Measurements from ENCODE around the gene MCUB. TPM values are rescaled to one million over a fixed set of nuclear protein-coding genes. Genes with fewer than 3 reads are reported as not detected.

Gene MCUB
- total RNA-seq, 1 experiment from 2014 or later: 103 TPM

DNA sequence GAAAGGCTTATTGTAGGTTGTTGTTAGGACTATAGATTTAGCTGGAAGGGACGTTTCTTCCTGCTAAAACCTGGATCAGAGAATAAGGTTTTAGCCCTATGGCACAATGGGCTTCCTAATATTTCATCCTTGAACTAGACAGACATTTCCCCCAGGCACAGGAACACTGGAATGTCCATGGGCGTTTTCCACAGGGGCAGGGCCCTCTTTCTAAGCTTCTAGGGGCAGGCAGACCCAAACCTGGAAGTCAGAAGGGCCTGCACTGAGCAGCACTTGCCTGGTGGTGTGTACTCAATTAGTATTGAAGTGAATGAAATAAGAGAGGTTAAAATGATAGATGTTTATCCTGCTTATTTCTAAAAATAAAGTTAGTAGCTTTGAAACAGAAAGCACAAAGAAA lies 102.1 kb downstream of the MCUB start:
- Histone ChIP-seq H3K36me3 (ENCODE audit: insufficient read depth, low read length) (peaks cover 17% of the 10 kb centered on the region), H3K4me2 (ENCODE audit: low read depth, low read length, poor library complexity, severe bottlenecking) (no peak overlapping the region), H4K20me1 (ENCODE audit: insufficient read depth, low read depth, low read length) (no peaks in the 10 kb centered on the region), H3K4me1 (ENCODE audit: low read length) (peaks cover 13% of the 10 kb centered on the region), H3K9me2 (replicated peaks; ENCODE audit: insufficient read depth, low read length) (no peaks in the 10 kb centered on the region), H3K27ac (ENCODE audit: low read length) (no peak overlapping the region), H3K79me2 (ENCODE audit: low read length) (peaks cover 56% of the 10 kb centered on the region), H3K9ac (ENCODE audit: low read length) (no peak overlapping the region), H3K9me3 (ENCODE audit: low read length) (no peaks in the 10 kb centered on the region), H3K27me3 (ENCODE audit: low read length) (no peaks in the 10 kb centered on the region), H2AFZ (ENCODE audit: low read length) (no peak overlapping the region), H3K4me3 (ENCODE audit: low read length) (no peak overlapping the region)
- no peak for DNase-seq

DNA sequence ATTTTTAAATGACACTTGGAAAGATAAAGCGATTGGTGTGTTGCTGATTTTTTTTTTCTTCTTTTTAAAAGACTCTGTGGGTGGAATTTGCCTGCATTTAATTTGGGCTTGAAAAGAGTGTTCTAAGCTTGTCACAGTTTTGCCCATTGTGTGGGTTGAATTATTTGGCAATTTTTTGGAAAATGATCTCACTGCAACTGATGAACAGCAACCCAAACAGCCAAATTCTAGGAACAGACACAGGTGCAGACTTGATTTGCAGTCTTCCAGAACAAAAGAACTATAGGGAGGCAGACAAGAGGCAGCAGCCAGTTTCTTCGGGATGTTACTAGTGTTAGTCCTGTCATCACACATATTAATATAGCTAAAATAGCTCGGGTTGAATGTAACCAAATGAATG lies 102.7 kb downstream of the MCUB start:
- no peak overlapping the region for H3K4me3 ChIP-seq (ENCODE audit: low read length)
- no peak for DNase-seq
- no peak overlapping the region for H3K4me2 ChIP-seq (ENCODE audit: low read depth, low read length, poor library complexity, severe bottlenecking)
- H3K9me2 ChIP-seq (replicated peaks; ENCODE audit: insufficient read depth, low read length): no peaks in the 10 kb centered on the region
- no peak overlapping the region for H2AFZ ChIP-seq (ENCODE audit: low read length)
- H3K9me3 ChIP-seq (ENCODE audit: low read length): no peaks in the 10 kb centered on the region
- H3K27me3 ChIP-seq (ENCODE audit: low read length): no peaks in the 10 kb centered on the region
- H3K9ac ChIP-seq (ENCODE audit: low read length): no peak overlapping the region
- peaks cover 18% of the 10 kb centered on the region for H3K36me3 ChIP-seq (ENCODE audit: insufficient read depth, low read length)
- H4K20me1 ChIP-seq (ENCODE audit: insufficient read depth, low read depth, low read length): no peaks in the 10 kb centered on the region
- H3K4me1 ChIP-seq (ENCODE audit: low read length): peaks cover 13% of the 10 kb centered on the region
- H3K79me2 ChIP-seq (ENCODE audit: low read length): peaks cover 51% of the 10 kb centered on the region
- H3K27ac ChIP-seq (ENCODE audit: low read length): no peak overlapping the region

GRCh38 chr4:109665783-109666485 lies 105.9 kb downstream of the MCUB start:
- Histone ChIP-seq H3K9ac (ENCODE audit: low read length) (no peak overlapping the region), H2AFZ (ENCODE audit: low read length) (no peak overlapping the region), H3K27me3 (ENCODE audit: low read length) (no peaks in the 10 kb centered on the region), H3K79me2 (ENCODE audit: low read length) (peaks cover 59% of the 10 kb centered on the region), H3K4me2 (ENCODE audit: low read depth, low read length, poor library complexity, severe bottlenecking) (no peak overlapping the region), H3K36me3 (ENCODE audit: insufficient read depth, low read length) (peaks cover 42% of the 10 kb centered on the region), H3K27ac (ENCODE audit: low read length) (no peak overlapping the region), H3K9me3 (ENCODE audit: low read length) (peaks cover 8% of the 10 kb centered on the region), H3K4me3 (ENCODE audit: low read length) (no peak overlapping the region), H3K4me1 (ENCODE audit: low read length) (peaks cover 13% of the 10 kb centered on the region), H4K20me1 (ENCODE audit: insufficient read depth, low read depth, low read length) (no peaks in the 10 kb centered on the region), H3K9me2 (replicated peaks; ENCODE audit: insufficient read depth, low read length) (no peaks in the 10 kb centered on the region)
- no peak for DNase-seq

GRCh38 chr4:109671350-109671749 lies 111.3 kb downstream of the MCUB start:
- Histone ChIP-seq H4K20me1 (ENCODE audit: insufficient read depth, low read depth, low read length) (no peaks in the 10 kb centered on the region), H3K79me2 (ENCODE audit: low read length) (peaks cover 66% of the 10 kb centered on the region), H3K9ac (ENCODE audit: low read length) (no peak overlapping the region), H3K4me3 (ENCODE audit: low read length) (no peak overlapping the region), H3K36me3 (ENCODE audit: insufficient read depth, low read length) (peaks cover 68% of the 10 kb centered on the region), H2AFZ (ENCODE audit: low read length) (no peak overlapping the region), H3K27ac (ENCODE audit: low read length) (no peak overlapping the region), H3K4me2 (ENCODE audit: low read depth, low read length, poor library complexity, severe bottlenecking) (no peak overlapping the region), H3K27me3 (ENCODE audit: low read length) (no peaks in the 10 kb centered on the region), H3K9me2 (replicated peaks; ENCODE audit: insufficient read depth, low read length) (no peaks in the 10 kb centered on the region), H3K4me1 (ENCODE audit: low read length) (no peaks in the 10 kb centered on the region), H3K9me3 (ENCODE audit: low read length) (peaks cover 12% of the 10 kb centered on the region)
- DNase-seq: no peak

DNA sequence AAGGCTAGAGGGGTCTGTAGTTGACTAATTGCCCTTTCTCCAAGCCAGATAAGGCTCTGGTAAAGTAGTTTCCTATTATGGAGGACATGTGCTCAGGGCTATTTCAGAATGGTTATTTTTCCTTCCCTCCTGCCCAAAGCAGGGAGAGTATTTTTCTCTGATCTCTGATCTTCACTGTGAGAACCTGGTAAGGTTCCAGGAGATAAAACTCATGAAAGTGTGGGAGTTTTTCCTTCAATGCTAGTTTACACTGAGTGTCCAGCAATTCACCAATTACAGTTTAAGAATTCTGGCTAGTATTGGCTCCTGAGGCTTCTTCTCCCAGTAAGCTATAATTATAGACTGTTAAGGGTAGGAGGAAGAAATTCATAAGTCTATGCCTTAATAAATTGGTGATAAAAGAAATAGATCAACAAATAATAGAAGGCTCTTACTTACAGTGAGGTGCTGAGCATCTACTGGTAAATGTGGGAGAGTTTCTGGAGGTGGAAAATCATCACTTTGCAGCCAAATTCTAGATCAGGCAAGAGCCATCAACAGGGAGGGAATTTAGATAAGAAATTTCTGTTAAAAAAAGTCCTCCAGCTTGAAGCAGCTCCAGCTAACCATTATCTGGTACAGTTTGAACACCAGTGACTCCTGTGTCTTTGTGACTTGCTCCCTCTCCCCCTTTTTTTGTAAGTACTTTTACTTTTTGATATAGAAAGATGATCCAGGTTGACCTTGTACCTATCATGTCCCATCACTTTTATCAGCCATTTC lies 112.3 kb downstream of the MCUB start:
- Histone ChIP-seq H3K4me3 (ENCODE audit: low read length) (no peak overlapping the region), H3K27me3 (ENCODE audit: low read length) (no peaks in the 10 kb centered on the region), H3K9me3 (ENCODE audit: low read length) (peaks cover 20% of the 10 kb centered on the region), H3K9me2 (replicated peaks; ENCODE audit: insufficient read depth, low read length) (no peaks in the 10 kb centered on the region), H3K9ac (ENCODE audit: low read length) (no peak overlapping the region), H3K79me2 (ENCODE audit: low read length) (peaks cover 66% of the 10 kb centered on the region), H3K27ac (ENCODE audit: low read length) (no peak overlapping the region), H3K4me1 (ENCODE audit: low read length) (no peaks in the 10 kb centered on the region), H3K4me2 (ENCODE audit: low read depth, low read length, poor library complexity, severe bottlenecking) (no peak overlapping the region), H4K20me1 (ENCODE audit: insufficient read depth, low read depth, low read length) (no peaks in the 10 kb centered on the region), H2AFZ (ENCODE audit: low read length) (no peak overlapping the region), H3K36me3 (ENCODE audit: insufficient read depth, low read length) (peaks cover 70% of the 10 kb centered on the region)
- no peak for DNase-seq

DNA sequence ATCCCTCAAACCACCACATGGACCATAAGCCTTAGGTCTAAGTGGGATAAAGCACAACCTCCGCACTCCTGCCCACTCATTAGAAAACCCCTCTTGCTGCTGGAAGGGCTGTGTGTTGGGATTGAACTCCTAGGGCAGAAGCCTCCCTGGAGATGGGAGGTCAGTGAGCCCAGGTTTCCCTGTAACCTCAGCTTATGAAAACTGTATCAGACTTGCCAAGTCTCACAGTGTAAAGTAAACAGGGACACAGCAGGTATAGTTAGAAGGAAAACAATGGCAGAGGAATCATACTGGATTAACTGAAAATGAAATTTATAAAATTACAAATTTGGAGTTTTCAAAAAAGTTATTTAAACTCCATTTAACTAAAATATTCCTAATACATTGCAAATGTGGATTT lies 113.3 kb downstream of the MCUB start:
- H3K27ac ChIP-seq (ENCODE audit: low read length): no peak overlapping the region
- H3K9ac ChIP-seq (ENCODE audit: low read length): no peak overlapping the region
- H3K79me2 ChIP-seq (ENCODE audit: low read length): peaks cover 63% of the 10 kb centered on the region
- H4K20me1 ChIP-seq (ENCODE audit: insufficient read depth, low read depth, low read length): no peaks in the 10 kb centered on the region
- no peak overlapping the region for H3K4me3 ChIP-seq (ENCODE audit: low read length)
- DNase-seq: no peak
- H2AFZ ChIP-seq (ENCODE audit: low read length): no peak overlapping the region
- no peaks in the 10 kb centered on the region for H3K4me1 ChIP-seq (ENCODE audit: low read length)
- H3K27me3 ChIP-seq (ENCODE audit: low read length): no peaks in the 10 kb centered on the region
- peaks cover 21% of the 10 kb centered on the region for H3K9me3 ChIP-seq (ENCODE audit: low read length)
- H3K9me2 ChIP-seq (replicated peaks; ENCODE audit: insufficient read depth, low read length): no peaks in the 10 kb centered on the region
- H3K4me2 ChIP-seq (ENCODE audit: low read depth, low read length, poor library complexity, severe bottlenecking): no peak overlapping the region
- H3K36me3 ChIP-seq (ENCODE audit: insufficient read depth, low read length): peaks cover 71% of the 10 kb centered on the region

GRCh38 chr4:109675181-109675580 lies 115.1 kb downstream of the MCUB start:
- no peak overlapping the region for H2AFZ ChIP-seq (ENCODE audit: low read length)
- H3K9ac ChIP-seq (ENCODE audit: low read length): no peak overlapping the region
- H3K36me3 ChIP-seq (ENCODE audit: insufficient read depth, low read length): peaks cover 54% of the 10 kb centered on the region

GRCh38 chr4:109675843-109676242 lies 115.8 kb downstream of the MCUB start:
- Histone ChIP-seq H3K9me3 (ENCODE audit: low read length) (peaks cover 14% of the 10 kb centered on the region), H3K27ac (ENCODE audit: low read length) (no peak overlapping the region), H4K20me1 (ENCODE audit: insufficient read depth, low read depth, low read length) (no peaks in the 10 kb centered on the region), H3K9me2 (replicated peaks; ENCODE audit: insufficient read depth, low read length) (no peaks in the 10 kb centered on the region), H3K36me3 (ENCODE audit: insufficient read depth, low read length) (peaks cover 48% of the 10 kb centered on the region), H2AFZ (ENCODE audit: low read length) (no peak overlapping the region), H3K4me2 (ENCODE audit: low read depth, low read length, poor library complexity, severe bottlenecking) (no peak overlapping the region), H3K9ac (ENCODE audit: low read length) (no peak overlapping the region), H3K4me1 (ENCODE audit: low read length) (no peaks in the 10 kb centered on the region), H3K4me3 (ENCODE audit: low read length) (no peak overlapping the region), H3K79me2 (ENCODE audit: low read length) (peaks cover 38% of the 10 kb centered on the region), H3K27me3 (ENCODE audit: low read length) (no peaks in the 10 kb centered on the region)
- no peak for DNase-seq

More at GRCh38 chr4:109675181-109675580, 115.1 kb downstream of the MCUB start:
- no peak for DNase-seq
- peaks cover 45% of the 10 kb centered on the region for H3K79me2 ChIP-seq (ENCODE audit: low read length)
- no peaks in the 10 kb centered on the region for H3K9me2 ChIP-seq (replicated peaks; ENCODE audit: insufficient read depth, low read length)
- H3K4me2 ChIP-seq (ENCODE audit: low read depth, low read length, poor library complexity, severe bottlenecking): no peak overlapping the region
- H3K27ac ChIP-seq (ENCODE audit: low read length): no peak overlapping the region
- H3K27me3 ChIP-seq (ENCODE audit: low read length): no peaks in the 10 kb centered on the region
- no peak overlapping the region for H3K4me3 ChIP-seq (ENCODE audit: low read length)
- H3K4me1 ChIP-seq (ENCODE audit: low read length): no peaks in the 10 kb centered on the region
- no peaks in the 10 kb centered on the region for H4K20me1 ChIP-seq (ENCODE audit: insufficient read depth, low read depth, low read length)
- H3K9me3 ChIP-seq (ENCODE audit: low read length): peaks cover 18% of the 10 kb centered on the region

Measured in Karpas-422 (cell line).